Keratinocyte (primary cell): Measurements from ENCODE around the gene ZDHHC20. TPM values are rescaled to one million over a fixed set of nuclear protein-coding genes. Genes with fewer than 3 reads are reported as not detected.

ENCODE experiments used
- DNase-seq: peaks from one replicate; pipeline ENCODE4 v3.0.0-alpha.2; 2011; ENCODE audit warnings: low read depth, missing footprints, low spot score
- FAIRE-seq: peaks from 2 replicates; lab custom pipeline; 2011; peaks lifted over from hg19 to GRCh38; lab: Jason Lieb, UNC
- H2AFZ ChIP-seq: 2 replicates; pipeline ENCODE4 v1.6.0; 2012; ENCODE audit warnings: low read length, control low read depth, inconsistent platforms; ENCODE audit not compliant: control insufficient read depth
- H3K27ac ChIP-seq: 2 replicates; pipeline ENCODE4 v1.5.1; 2011; ENCODE audit warnings: low read length; ENCODE audit not compliant: control insufficient read depth, insufficient read depth
- H3K27me3 ChIP-seq: 3 replicates; pipeline ENCODE4 v1.6.0; 2011; ENCODE audit warnings: low read length; ENCODE audit not compliant: control insufficient read depth, insufficient read depth; ENCODE audit errors: extremely low read depth
- H3K36me3 ChIP-seq, 2 experiments: 2 replicates in 1 of 2; 3 replicates in 1 of 2; pipeline ENCODE4 v1.5.1; 2011; ENCODE audit warnings: low read length in 2 of 2, mild to moderate bottlenecking in 1 of 2; ENCODE audit not compliant: control insufficient read depth in 2 of 2, insufficient read depth in 2 of 2; ENCODE audit errors: extremely low read depth in 1 of 2
- H3K4me1 ChIP-seq: 3 replicates; pipeline ENCODE4 v1.5.1; 2011; ENCODE audit warnings: low read length; ENCODE audit not compliant: control insufficient read depth, insufficient read depth; ENCODE audit errors: extremely low read depth
- H3K4me2 ChIP-seq: 3 replicates; pipeline ENCODE4 v1.6.0; 2011; ENCODE audit warnings: low read depth, low read length; ENCODE audit not compliant: control insufficient read depth, insufficient read depth; ENCODE audit errors: extremely low read depth
- H3K4me3 ChIP-seq, 3 experiments: fragments of 200-600 bp in 1 of 3; sonication (generic) in 1 of 3; 2 replicates in 2 of 3; 3 replicates in 1 of 3; pipeline ENCODE4 v1.5.1; 2011 to 2016; ENCODE audit warnings: low read length in 3 of 3, mild to moderate bottlenecking in 3 of 3, control low read depth in 2 of 3, inconsistent platforms in 1 of 3, low read depth in 1 of 3, mixed read lengths in 1 of 3, mixed run types in 1 of 3, moderate library complexity in 1 of 3; ENCODE audit not compliant: control insufficient read depth in 2 of 3, insufficient read depth in 2 of 3; ENCODE audit errors: extremely low read depth in 1 of 3
- H3K79me2 ChIP-seq: 2 replicates; pipeline ENCODE4 v1.6.0; 2012; ENCODE audit warnings: low read length; ENCODE audit not compliant: control insufficient read depth, insufficient read depth
- H3K9ac ChIP-seq: 3 replicates; pipeline ENCODE4 v1.6.0; 2011; ENCODE audit warnings: low read length; ENCODE audit not compliant: control insufficient read depth, insufficient read depth; ENCODE audit errors: extremely low read depth
- H3K9me1 ChIP-seq: 3 replicates; pipeline ENCODE4 v1.6.0; 2011; ENCODE audit warnings: low read length; ENCODE audit not compliant: control insufficient read depth, insufficient read depth; ENCODE audit errors: extremely low read depth
- H3K9me3 ChIP-seq: 2 replicates; pipeline ENCODE4 v1.5.1; 2012; ENCODE audit warnings: low read depth, low read length; ENCODE audit not compliant: control insufficient read depth
- H4K20me1 ChIP-seq: 3 replicates; pipeline ENCODE4 v1.6.0; 2011; ENCODE audit warnings: low read length; ENCODE audit not compliant: control insufficient read depth, insufficient read depth; ENCODE audit errors: extremely low read depth
- EZH2 ChIP-seq: IDR thresholded peaks from one replicate; pipeline ENCODE4 v1.6.1; 2012; ENCODE audit warnings: inconsistent platforms, mild to moderate bottlenecking, low read length, moderate library complexity
- dilution Hi-C: fragments of 300-500 bp; cut with MboI; formaldehyde crosslinking; loops from one replicate; pipeline ENCODE4 v1.7.0; 2020; ENCODE audit warnings: low sequenced_read_pairs; ENCODE audit not compliant: extremely low pct_ligation_motif_present
- polyA plus RNA-seq, 5 experiments: library from polyadenylated mRNA; depleted of rRNA in 3 of 5; stranded (reverse) in 3 of 5; stranded (forward) in 1 of 5; unstranded in 1 of 5; fragments of >200 nt; gene quantifications; 1 replicate in 1 of 5; 2 replicates in 3 of 5; 3 replicates in 1 of 5; pipeline versions ENCODE4 v1.2.1 to v1.2.3, GENCODE V29; 2011 to 2012; ENCODE audit warnings: missing spikeins in 2 of 5, low read depth in 1 of 5, low replicate concordance in 1 of 5
- TF ChIP-seq, protein P1 (sequence below), 3 experiments: IDR thresholded peaks in 1 of 3; conservative IDR thresholded peaks in 1 of 3; optimal IDR thresholded peaks in 1 of 3; 2 replicates in 2 of 3; 3 replicates in 1 of 3; pipeline versions ENCODE3 to v1.5.1; 2011; ENCODE audit warnings: low read length in 3 of 3, mild to moderate bottlenecking in 3 of 3, moderate library complexity in 2 of 3, control low read depth in 1 of 3, inconsistent platforms in 1 of 3; ENCODE audit not compliant: insufficient read depth in 2 of 3; ENCODE audit errors: extremely low read depth in 1 of 3

The ZDHHC20 gene
- polyA plus RNA-seq, 1 donor (not counting 4 experiments of a cell fraction or from before 2014, with no cell fraction given), result 45.8 TPM

GRCh38 chr13:21501686-21502085 is 42.6 kb upstream of the ZDHHC20 start:
- TF ChIP-seq EZH2, result no peak
- TF ChIP-seq, protein P1, sequence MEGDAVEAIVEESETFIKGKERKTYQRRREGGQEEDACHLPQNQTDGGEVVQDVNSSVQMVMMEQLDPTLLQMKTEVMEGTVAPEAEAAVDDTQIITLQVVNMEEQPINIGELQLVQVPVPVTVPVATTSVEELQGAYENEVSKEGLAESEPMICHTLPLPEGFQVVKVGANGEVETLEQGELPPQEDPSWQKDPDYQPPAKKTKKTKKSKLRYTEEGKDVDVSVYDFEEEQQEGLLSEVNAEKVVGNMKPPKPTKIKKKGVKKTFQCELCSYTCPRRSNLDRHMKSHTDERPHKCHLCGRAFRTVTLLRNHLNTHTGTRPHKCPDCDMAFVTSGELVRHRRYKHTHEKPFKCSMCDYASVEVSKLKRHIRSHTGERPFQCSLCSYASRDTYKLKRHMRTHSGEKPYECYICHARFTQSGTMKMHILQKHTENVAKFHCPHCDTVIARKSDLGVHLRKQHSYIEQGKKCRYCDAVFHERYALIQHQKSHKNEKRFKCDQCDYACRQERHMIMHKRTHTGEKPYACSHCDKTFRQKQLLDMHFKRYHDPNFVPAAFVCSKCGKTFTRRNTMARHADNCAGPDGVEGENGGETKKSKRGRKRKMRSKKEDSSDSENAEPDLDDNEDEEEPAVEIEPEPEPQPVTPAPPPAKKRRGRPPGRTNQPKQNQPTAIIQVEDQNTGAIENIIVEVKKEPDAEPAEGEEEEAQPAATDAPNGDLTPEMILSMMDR (optimal IDR thresholded peaks at IDR 0.05 in 1 of 3, IDR thresholded peaks at IDR 0.05 in 1 of 3, conservative IDR thresholded peaks at IDR 0.05 in 1 of 3; ENCODE audit: extremely low read depth in 1 of 3, insufficient read depth in 2 of 3, low read length in 3 of 3), result no peak
- dilution Hi-C loops, result no loop called here
- no peak for DNase-seq
- Histone ChIP-seq H3K9me3 (no peaks in the 10 kb centered on the region), H3K27me3 (no peaks in the 10 kb centered on the region), H3K4me2 (no peak overlapping the region), H3K4me3 (no peak overlapping the region), H3K9me1 (no peaks in the 10 kb centered on the region), H3K36me3 (peaks cover 0 to 4% of the 10 kb centered on the region in 2 experiments), H3K27ac (no peak overlapping the region), H3K79me2 (no peaks in the 10 kb centered on the region), H2AFZ (no peak overlapping the region), H3K9ac (no peak overlapping the region), H3K4me1 (no peaks in the 10 kb centered on the region), H4K20me1 (no peaks in the 10 kb centered on the region)
- FAIRE-seq, result no peak

DNA sequence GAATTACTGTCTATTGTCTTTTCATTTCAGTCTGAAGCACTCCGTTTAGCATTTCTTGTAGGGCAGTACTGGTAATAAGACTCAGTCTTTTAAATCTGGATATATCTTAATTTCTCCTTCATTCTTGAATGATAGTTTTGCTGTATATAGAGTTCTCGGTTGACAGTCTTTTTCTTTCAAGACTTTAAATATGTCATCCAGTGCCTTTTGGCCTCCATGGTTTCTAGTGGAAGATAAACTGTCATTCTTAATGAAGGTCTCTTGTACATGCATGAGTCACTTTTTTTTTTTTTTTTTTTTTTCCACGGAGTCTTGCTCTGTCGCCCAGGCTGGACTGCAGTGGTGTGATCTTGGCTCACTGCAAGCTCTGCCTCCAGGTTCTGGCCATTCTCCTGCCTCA is 27.2 kb upstream of the ZDHHC20 start:
- Histone ChIP-seq H4K20me1 (no peaks in the 10 kb centered on the region), H3K4me1 (no peaks in the 10 kb centered on the region), H3K27ac (no peak overlapping the region), H3K4me3 (no peak overlapping the region), H3K9me3 (no peaks in the 10 kb centered on the region), H3K9ac (no peak overlapping the region), H3K4me2 (no peak overlapping the region), H2AFZ (no peak overlapping the region), H3K27me3 (no peaks in the 10 kb centered on the region), H3K9me1 (no peaks in the 10 kb centered on the region), H3K79me2 (no peaks in the 10 kb centered on the region), H3K36me3 (no peaks in the 10 kb centered on the region)
- TF ChIP-seq EZH2, result no peak
- TF ChIP-seq, protein P1 (optimal IDR thresholded peaks at IDR 0.05 in 1 of 3, IDR thresholded peaks at IDR 0.05 in 1 of 3, conservative IDR thresholded peaks at IDR 0.05 in 1 of 3; ENCODE audit: extremely low read depth in 1 of 3, insufficient read depth in 2 of 3, low read length in 3 of 3), result no peak
- dilution Hi-C loops, result no loop called here
- no peak for DNase-seq
- no peak for FAIRE-seq
